Ishikawa (cell line): ENCODE data around the gene CD86.

Experiments
- CEBPB ChIP-seq: IDR thresholded peaks from 2 replicates; pipeline ENCODE4 v1.6.1; 2012
- CREB1 ChIP-seq: IDR thresholded peaks from 2 replicates; pipeline ENCODE4 v1.6.1; 2012; ENCODE audit warnings: low read depth
- EGR1 ChIP-seq: IDR thresholded peaks from 2 replicates; pipeline ENCODE4 v1.6.1; 2012
- EP300 ChIP-seq: IDR thresholded peaks from 2 replicates; pipeline ENCODE4 v1.6.1; 2012; ENCODE audit warnings: borderline replicate concordance
- FOXM1 ChIP-seq: IDR thresholded peaks from 2 replicates; pipeline ENCODE4 v1.6.1; 2012; ENCODE audit warnings: low read depth, borderline replicate concordance
- NFIC ChIP-seq: IDR thresholded peaks from 2 replicates; pipeline ENCODE4 v1.6.1; 2012
- RAD21 ChIP-seq: IDR thresholded peaks from 2 replicates; pipeline ENCODE4 v1.6.1; 2012; ENCODE audit warnings: low read depth
- REST ChIP-seq: IDR thresholded peaks from 2 replicates; pipeline ENCODE4 v1.6.1; 2012; ENCODE audit warnings: low read depth, mild to moderate bottlenecking
- TAF1 ChIP-seq: IDR thresholded peaks from 2 replicates; pipeline ENCODE4 v1.6.1; 2012; ENCODE audit warnings: low read depth, mild to moderate bottlenecking
- TCF12 ChIP-seq: IDR thresholded peaks from 2 replicates; pipeline ENCODE4 v1.6.1; 2012; ENCODE audit warnings: low read depth
- TEAD4 ChIP-seq: IDR thresholded peaks from 2 replicates; pipeline ENCODE4 v1.6.1; 2012
- YY1 ChIP-seq: IDR thresholded peaks from 2 replicates; pipeline ENCODE4 v1.6.1; 2012; ENCODE audit warnings: low read depth
- ZBTB7A ChIP-seq: IDR thresholded peaks from 2 replicates; pipeline ENCODE4 v1.6.1; 2012; ENCODE audit warnings: low read depth
- TF ChIP-seq, protein P1 (sequence below): IDR thresholded peaks from 2 replicates; pipeline ENCODE4 v1.6.1; 2012
- TF ChIP-seq, protein P2 (sequence below): IDR thresholded peaks from 2 replicates; pipeline ENCODE4 v1.6.1; 2012

The CD86 gene

DNA sequence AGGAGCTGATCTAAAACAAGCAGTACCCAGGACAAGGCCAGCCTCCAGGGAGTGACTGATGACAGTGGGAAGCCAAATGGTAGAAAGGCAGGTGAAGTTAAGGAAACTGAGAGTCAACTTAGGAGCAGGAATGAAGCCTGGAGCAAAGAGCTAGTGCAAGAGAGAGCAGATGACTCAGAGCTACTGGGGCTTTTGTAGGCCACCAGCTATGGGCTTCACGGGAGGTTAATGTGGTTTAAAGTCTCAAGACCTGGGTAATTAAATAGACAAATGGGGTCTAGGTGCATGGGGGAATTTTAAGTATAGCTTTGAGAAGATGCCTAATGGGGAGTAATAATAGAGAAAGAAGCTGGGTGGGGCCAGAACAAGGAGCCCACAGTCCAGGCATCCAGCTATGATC, 3.1 kb downstream of the CD86 start:
- TF ChIP-seq REST (no peak), TAF1 (no peak), EGR1 (no peak), NFIC (no peak), CREB1 (no peak), YY1 (no peak), CEBPB (no peak), TCF12 (no peak), TEAD4 (no peak), EP300 (no peak), RAD21 (no peak), FOXM1 (no peak), ZBTB7A (no peak)
- TF ChIP-seq, protein P1, sequence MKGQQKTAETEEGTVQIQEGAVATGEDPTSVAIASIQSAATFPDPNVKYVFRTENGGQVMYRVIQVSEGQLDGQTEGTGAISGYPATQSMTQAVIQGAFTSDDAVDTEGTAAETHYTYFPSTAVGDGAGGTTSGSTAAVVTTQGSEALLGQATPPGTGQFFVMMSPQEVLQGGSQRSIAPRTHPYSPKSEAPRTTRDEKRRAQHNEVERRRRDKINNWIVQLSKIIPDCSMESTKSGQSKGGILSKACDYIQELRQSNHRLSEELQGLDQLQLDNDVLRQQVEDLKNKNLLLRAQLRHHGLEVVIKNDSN: no peak
- TF ChIP-seq, protein P2, sequence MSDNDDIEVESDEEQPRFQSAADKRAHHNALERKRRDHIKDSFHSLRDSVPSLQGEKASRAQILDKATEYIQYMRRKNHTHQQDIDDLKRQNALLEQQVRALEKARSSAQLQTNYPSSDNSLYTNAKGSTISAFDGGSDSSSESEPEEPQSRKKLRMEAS: no peak

DNA sequence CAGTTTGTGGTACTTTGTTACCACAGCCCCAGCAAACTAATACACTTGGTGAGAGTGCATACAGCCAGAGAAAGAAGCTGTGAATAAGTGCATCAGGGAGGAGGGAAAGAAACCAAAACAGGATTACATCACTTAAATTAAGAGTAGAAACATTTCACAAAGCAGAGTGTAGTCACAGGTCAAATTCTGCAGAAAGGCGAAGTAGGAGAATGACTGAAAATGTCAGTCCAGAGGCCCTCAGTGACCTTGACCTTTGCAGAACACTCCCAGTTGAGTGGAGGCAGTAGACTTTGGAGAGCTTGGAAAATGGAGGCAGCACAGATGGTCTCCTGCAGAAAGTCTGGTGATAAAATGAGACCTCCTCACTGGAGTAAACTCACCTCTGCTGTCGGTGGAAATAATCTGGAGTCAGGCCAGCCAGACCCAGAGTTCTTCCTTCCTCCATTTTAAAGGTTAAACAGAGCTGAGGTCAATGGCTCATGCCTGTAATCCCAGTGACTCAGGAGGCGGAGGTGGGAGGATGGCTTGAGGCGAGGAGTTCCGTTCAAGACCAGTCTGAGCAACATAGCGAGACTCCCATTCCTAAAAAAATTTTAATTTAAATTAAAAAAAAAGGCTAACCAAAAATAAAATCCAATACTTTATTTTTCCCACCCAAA, 5.0 kb downstream of the CD86 start:
- no peak for TF ChIP-seq CREB1
- TF ChIP-seq, protein P2: no peak
- TF ChIP-seq ZBTB7A: no peak
- no peak for TF ChIP-seq FOXM1
- no peak for TF ChIP-seq TEAD4
- TF ChIP-seq RAD21: no peak
- TF ChIP-seq TCF12: no peak
- TF ChIP-seq, protein P1: no peak
- TF ChIP-seq NFIC: no peak
- TF ChIP-seq TAF1: no peak
- no peak for TF ChIP-seq REST
- TF ChIP-seq CEBPB: no peak
- no peak for TF ChIP-seq EGR1
- TF ChIP-seq YY1: no peak
- no peak for TF ChIP-seq EP300

DNA sequence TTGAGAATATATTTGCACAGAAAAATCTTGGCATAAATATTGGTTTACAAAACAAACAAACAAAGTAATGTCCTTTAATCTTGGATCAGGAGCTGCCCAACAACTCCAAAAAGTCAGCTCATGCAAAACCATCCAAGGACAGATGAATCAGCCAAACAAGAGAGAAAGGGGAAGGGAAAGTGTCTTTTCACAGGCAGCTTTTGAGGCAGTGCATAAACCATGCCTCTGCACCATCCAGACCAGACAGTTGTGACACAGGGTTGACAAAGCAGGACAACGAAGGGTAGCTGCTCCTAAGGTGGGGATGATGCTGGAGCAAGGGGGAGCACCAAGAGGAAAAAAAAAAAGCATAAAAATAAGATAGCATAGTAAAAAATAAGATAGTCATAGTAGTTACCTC, 8.7 kb downstream of the CD86 start:
- TF ChIP-seq CEBPB (no peak), TAF1 (no peak), YY1 (no peak), ZBTB7A (no peak), NFIC (no peak), EP300 (no peak), REST (no peak), EGR1 (no peak), RAD21 (no peak)
- TF ChIP-seq, protein P1: no peak

DNA sequence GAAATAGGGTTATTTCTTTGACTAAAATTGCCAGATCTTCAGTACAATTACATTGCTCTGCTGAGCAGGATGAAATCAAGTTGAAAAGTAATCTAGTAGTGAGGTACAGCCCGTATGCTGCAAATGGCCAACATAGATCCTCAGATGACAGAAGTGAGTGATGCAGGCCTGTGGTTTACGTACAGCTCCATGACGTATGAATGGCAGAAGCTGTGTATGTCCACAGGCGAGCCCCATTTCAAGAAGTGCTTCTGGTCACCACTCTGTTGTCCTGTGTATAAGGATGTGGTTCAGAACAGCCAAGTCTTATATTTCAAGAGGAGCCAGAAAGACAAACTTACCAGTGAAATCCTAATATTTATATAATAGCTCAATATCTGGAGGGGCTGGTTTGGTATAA, 9.2 kb downstream of the CD86 start:
- TF ChIP-seq CREB1 (no peak), CEBPB (no peak), EP300 (no peak), TEAD4 (no peak), EGR1 (no peak), TAF1 (no peak), NFIC (no peak), YY1 (no peak), FOXM1 (no peak), TCF12 (no peak), REST (no peak), RAD21 (no peak), ZBTB7A (no peak)
- TF ChIP-seq, protein P2: no peak
- TF ChIP-seq, protein P1: no peak
